ENCODE results near the gene MYO5A.

GRCh38 chr15:52306270-52306669 lies 222.4 kb downstream of the MYO5A start:
- TF ChIP-seq POLR2A (IDR thresholded peaks at IDR 0.05; ENCODE audit: low read length) (no peak), GATA1 (IDR thresholded peaks at IDR 0.05; ENCODE audit: low read depth, low read length) (no peak)

Data from erythroblast (primary cell).